HepG2 (cell line): ENCODE measurements around the gene OGFR. TPM values are rescaled to one million over a fixed set of nuclear protein-coding genes. Genes with fewer than 3 reads are reported as not detected.

Experiments
- ATM ChIP-seq: fragments of 450-650 bp; IDR thresholded peaks from 2 replicates; pipeline ENCODE4 v1.7.1; 2017; ENCODE audit warnings: mild to moderate bottlenecking, borderline replicate concordance
- BORCS8-MEF2B ChIP-seq: sonication (generic); formaldehyde crosslinking; IDR thresholded peaks from 2 replicates; pipeline ENCODE4 v1.8.0; 2022; ENCODE audit warnings: mild to moderate bottlenecking, missing genetic modification reagents
- CC2D1A ChIP-seq: sonication (generic); formaldehyde crosslinking; IDR thresholded peaks from 2 replicates; pipeline ENCODE4 v1.8.1; 2023; ENCODE audit warnings: mild to moderate bottlenecking, missing genetic modification reagents
- GTF2F1 ChIP-seq: fragments of 150-350 bp; IDR thresholded peaks from 2 replicates; pipeline ENCODE4 v1.6.1; 2014; ENCODE audit warnings: low read length
- GTF3A ChIP-seq: sonication (generic); formaldehyde crosslinking; conservative IDR thresholded peaks from 2 replicates; pipeline ENCODE4 v1.4.0; 2020; ENCODE audit warnings: mild to moderate bottlenecking, missing genetic modification reagents
- ISL2 ChIP-seq: sonication (generic); formaldehyde crosslinking; IDR thresholded peaks from 2 replicates; pipeline ENCODE4 v1.5.0; 2020; ENCODE audit warnings: missing genetic modification reagents
- NFE2L2 ChIP-seq: fragments of 150-350 bp; IDR thresholded peaks from 2 replicates; pipeline ENCODE4 v1.6.1; 2014; ENCODE audit warnings: low read length
- PBX2 ChIP-seq: IDR thresholded peaks from 2 replicates; pipeline ENCODE4 v1.6.1; 2016; ENCODE audit warnings: control low read depth
- POLR2A ChIP-seq, 2 experiments: IDR thresholded peaks; 2 replicates each; pipeline ENCODE4 v1.6.1; 2011; ENCODE audit warnings: low read depth in 2 of 2, low read length in 2 of 2, mild to moderate bottlenecking in 1 of 2, moderate library complexity in 1 of 2; ENCODE audit not compliant: insufficient read depth in 1 of 2
- REST ChIP-seq, 2 experiments: IDR thresholded peaks; 2 replicates each; pipeline ENCODE4 v1.6.1; 2011 to 2012; ENCODE audit warnings: low read length in 2 of 2, borderline replicate concordance in 1 of 2, low read depth in 1 of 2, mild to moderate bottlenecking in 1 of 2, moderate library complexity in 1 of 2
- RFX3 ChIP-seq: IDR thresholded peaks from 2 replicates; pipeline ENCODE4 v1.6.1; 2016; ENCODE audit warnings: missing biosample characterization, missing genetic modification reagents
- WIZ ChIP-seq: sonication (generic); formaldehyde crosslinking; IDR thresholded peaks from 2 replicates; pipeline ENCODE4 v1.5.1; 2020; ENCODE audit warnings: mild to moderate bottlenecking, missing genetic modification reagents
- YEATS4 ChIP-seq: sonication (generic); formaldehyde crosslinking; IDR thresholded peaks from 2 replicates; pipeline ENCODE4 v1.4.0; 2020; ENCODE audit warnings: missing genetic modification reagents, borderline replicate concordance
- ZBTB42 ChIP-seq: sonication (generic); formaldehyde crosslinking; IDR thresholded peaks from 2 replicates; pipeline ENCODE4 v1.5.0; 2020; ENCODE audit warnings: mild to moderate bottlenecking, missing genetic modification reagents
- ZFP82 ChIP-seq: sonication (generic); formaldehyde crosslinking; IDR thresholded peaks from 2 replicates; pipeline ENCODE4 v1.5.1; 2020; ENCODE audit warnings: mild to moderate bottlenecking, missing genetic modification reagents, borderline replicate concordance
- ZNF343 ChIP-seq: sonication (generic); formaldehyde crosslinking; IDR thresholded peaks from 2 replicates; pipeline ENCODE4 v1.4.0; 2020; ENCODE audit warnings: mild to moderate bottlenecking, missing genetic modification reagents
- ZNF382 ChIP-seq: sonication (generic); formaldehyde crosslinking; IDR thresholded peaks from 2 replicates; pipeline ENCODE4 v1.5.0; 2020; ENCODE audit warnings: missing genetic modification reagents, mild to moderate bottlenecking, borderline replicate concordance
- ZNF513 ChIP-seq: sonication (generic); formaldehyde crosslinking; conservative IDR thresholded peaks from 2 replicates; pipeline ENCODE4 v1.5.0; 2020; ENCODE audit warnings: missing genetic modification reagents
- ZNF546 ChIP-seq: sonication (generic); formaldehyde crosslinking; conservative IDR thresholded peaks from 2 replicates; pipeline ENCODE4 v1.8.1; 2023; ENCODE audit warnings: mild to moderate bottlenecking, missing genetic modification reagents
- ZNF563 ChIP-seq: sonication (generic); formaldehyde crosslinking; IDR thresholded peaks from 2 replicates; pipeline ENCODE4 v1.8.0; 2022; ENCODE audit warnings: mild to moderate bottlenecking, moderate library complexity, missing genetic modification reagents
- ZNF687 ChIP-seq: sonication (generic); formaldehyde crosslinking; IDR thresholded peaks from 2 replicates; pipeline ENCODE4 v1.5.1; 2020; ENCODE audit warnings: mild to moderate bottlenecking, missing genetic modification reagents, moderate library complexity
- polyA plus RNA-seq, 8 experiments: library from polyadenylated mRNA; depleted of rRNA in 3 of 8; stranded (reverse) in 7 of 8; unstranded in 1 of 8; fragments of >200 nt; fragmentation: Illumina TruSeq in 4 of 8; extraction: Trizol in 4 of 8; gene quantifications; 2 replicates each; pipeline versions ENCODE4 v1.2.1 to v1.2.3, GENCODE V29; 2011 to 2016; ENCODE audit warnings: low read depth in 4 of 8, missing spikeins in 1 of 8, mixed read lengths in 1 of 8; ENCODE audit not compliant: insufficient read depth in 1 of 8
- total RNA-seq, 5 experiments: library from RNA; depleted of rRNA; stranded (reverse); fragments of >200 nt; fragmentation: Illumina TruSeq; extraction: Trizol; gene quantifications; 2 replicates each; pipeline ENCODE4 v1.2.3, GENCODE V29; 2016; ENCODE audit warnings: low read depth in 1 of 5

Gene OGFR
- total and polyA plus RNA-seq, 2 of the 13 experiments (the other 11 are each of a cell fraction or from before 2014, with no cell fraction given) = 47.7 to 81.8 TPM

- no peak for TF ChIP-seq NFE2L2
- TF ChIP-seq POLR2A (IDR thresholded peaks at IDR 0.05; ENCODE audit: insufficient read depth in 1 of 2, low read depth in 2 of 2, low read length in 2 of 2) = peak; percentile 43 to 78
- TF ChIP-seq PBX2 = no peak
- peak; percentile 88 for TF ChIP-seq ZNF343
- TF ChIP-seq GTF2F1 = no peak
- no peak for TF ChIP-seq ATM
- no peak for TF ChIP-seq ZNF382
- 0 out of 2 replicates have a peak, but pooled peaks have one; percentile 50 for TF ChIP-seq WIZ (CRISPR knock-in tag)
- peak; percentile 81 for TF ChIP-seq BORCS8-MEF2B
- TF ChIP-seq ZNF687 (CRISPR knock-in tag) = peak; percentile 99
- TF ChIP-seq ZNF563 (CRISPR knock-in tag) = peak; percentile 83; the same call in 1 of the 2 replicates
- TF ChIP-seq CC2D1A (CRISPR knock-in tag) = no peak
- peak; percentile 82 for TF ChIP-seq ISL2 (CRISPR knock-in tag)
- peak; percentile 93 for TF ChIP-seq YEATS4
- TF ChIP-seq REST (IDR thresholded peaks at IDR 0.05; ENCODE audit: borderline replicate concordance in 1 of 2, low read depth in 1 of 2, low read length in 2 of 2) = no peak; a peak in 1 of 4 replicates
- TF ChIP-seq RFX3 (CRISPR knock-in tag) = no peak
- peak; percentile 99 for TF ChIP-seq ZFP82 (CRISPR knock-in tag)
- no peak for TF ChIP-seq ZNF546 (CRISPR knock-in tag)
- TF ChIP-seq ZNF513 (CRISPR knock-in tag) = peak; percentile 77; the same call in 1 of the 2 replicates
- peak; percentile 95; the same call in 1 of the 2 replicates for TF ChIP-seq GTF3A
- TF ChIP-seq ZBTB42 = peak; percentile 28; the same call in 1 of the 2 replicates
These were observed 1.2 kb downstream of the OGFR start (continued) for GRCh38 chr20:62805711-62806382.
